Mesendoderm (in vitro differentiated cells): ENCODE results near the gene TMEM132D.
A peak's percentile ranks its signal among the peaks of the same experiment; 100 is the strongest.

Experiments
- DNase-seq: peaks from one replicate; pipeline ENCODE4 v3.0.0; 2013
- H2AK5ac ChIP-seq: 2 replicates; pipeline ENCODE4 v1.6.1; 2013; ENCODE audit warnings: low read length, inconsistent platforms
- H2BK120ac ChIP-seq: 2 replicates; pipeline ENCODE4 v1.6.1; 2013; ENCODE audit warnings: low read depth, mild to moderate bottlenecking, low read length, moderate library complexity, mixed read lengths
- H2BK15ac ChIP-seq: replicated peaks from 2 replicates; pipeline ENCODE4 v1.6.1; 2013; ENCODE audit warnings: low read depth, mild to moderate bottlenecking, moderate library complexity
- H2BK5ac ChIP-seq: 2 replicates; pipeline ENCODE4 v1.6.1; 2013; ENCODE audit warnings: low read length, inconsistent platforms
- H3K18ac ChIP-seq: 2 replicates; pipeline ENCODE4 v1.6.1; 2013; ENCODE audit warnings: mild to moderate bottlenecking, low read length, mixed read lengths
- H3K23ac ChIP-seq: one replicate; pipeline ENCODE4 v1.6.1; 2013; ENCODE audit warnings: low read length
- H3K27ac ChIP-seq: 2 replicates; pipeline ENCODE4 v1.5.1; 2013; ENCODE audit warnings: low read depth, mild to moderate bottlenecking, inconsistent platforms, low read length, moderate library complexity
- H3K27me3 ChIP-seq: 2 replicates; pipeline ENCODE4 v1.6.1; 2013; ENCODE audit warnings: low read length, control low read depth, mild to moderate bottlenecking, inconsistent platforms; ENCODE audit not compliant: insufficient read depth, poor library complexity
- H3K36me3 ChIP-seq: 2 replicates; pipeline ENCODE4 v1.6.1; 2013; ENCODE audit warnings: low read length, inconsistent platforms; ENCODE audit not compliant: control insufficient read depth, insufficient read depth
- H3K4ac ChIP-seq: one replicate; pipeline ENCODE4 v1.6.1; 2013; ENCODE audit warnings: low read depth, mild to moderate bottlenecking, low read length, moderate library complexity
- H3K4me1 ChIP-seq: 2 replicates; pipeline ENCODE4 v1.6.1; 2013; ENCODE audit warnings: low read depth, low read length, inconsistent platforms; ENCODE audit not compliant: control insufficient read depth
- H3K4me2 ChIP-seq: 2 replicates; pipeline ENCODE4 v1.6.1; 2013; ENCODE audit warnings: low read length
- H3K4me3 ChIP-seq: 2 replicates; pipeline ENCODE4 v1.5.1; 2013; ENCODE audit warnings: mild to moderate bottlenecking, low read length
- H3K56ac ChIP-seq: one replicate; pipeline ENCODE4 v1.6.1; 2013; ENCODE audit warnings: low read length
- H3K79me1 ChIP-seq: 2 replicates; pipeline ENCODE4 v1.6.1; 2013; ENCODE audit warnings: low read length, inconsistent platforms
- H3K79me2 ChIP-seq: 2 replicates; pipeline ENCODE4 v1.6.1; 2013; ENCODE audit warnings: mild to moderate bottlenecking, low read length; ENCODE audit not compliant: control insufficient read depth, insufficient read depth
- H3K9ac ChIP-seq: 2 replicates; pipeline ENCODE4 v1.6.1; 2013; ENCODE audit warnings: low read length, inconsistent platforms
- H4K5ac ChIP-seq: one replicate; pipeline ENCODE4 v1.6.1; 2013; ENCODE audit warnings: low read length
- H4K8ac ChIP-seq: one replicate; pipeline ENCODE4 v1.6.1; 2013; ENCODE audit warnings: low read depth, mild to moderate bottlenecking, control low read depth, low read length, moderate library complexity
- WGBS: extraction: QIAGEN DNeasy Blood & Tissue Kit; methylation state at CpG from one replicate; pipeline ENCODE4 v1.1.7; 2013; ENCODE audit warnings: low lambda C conversion rate, missing lambda C conversion rate; ENCODE audit not compliant: insufficient coverage; ENCODE audit errors: extremely low coverage; 5-methylcytosine and 5-hydroxymethylcytosine counted together

TMEM132D gene

DNA sequence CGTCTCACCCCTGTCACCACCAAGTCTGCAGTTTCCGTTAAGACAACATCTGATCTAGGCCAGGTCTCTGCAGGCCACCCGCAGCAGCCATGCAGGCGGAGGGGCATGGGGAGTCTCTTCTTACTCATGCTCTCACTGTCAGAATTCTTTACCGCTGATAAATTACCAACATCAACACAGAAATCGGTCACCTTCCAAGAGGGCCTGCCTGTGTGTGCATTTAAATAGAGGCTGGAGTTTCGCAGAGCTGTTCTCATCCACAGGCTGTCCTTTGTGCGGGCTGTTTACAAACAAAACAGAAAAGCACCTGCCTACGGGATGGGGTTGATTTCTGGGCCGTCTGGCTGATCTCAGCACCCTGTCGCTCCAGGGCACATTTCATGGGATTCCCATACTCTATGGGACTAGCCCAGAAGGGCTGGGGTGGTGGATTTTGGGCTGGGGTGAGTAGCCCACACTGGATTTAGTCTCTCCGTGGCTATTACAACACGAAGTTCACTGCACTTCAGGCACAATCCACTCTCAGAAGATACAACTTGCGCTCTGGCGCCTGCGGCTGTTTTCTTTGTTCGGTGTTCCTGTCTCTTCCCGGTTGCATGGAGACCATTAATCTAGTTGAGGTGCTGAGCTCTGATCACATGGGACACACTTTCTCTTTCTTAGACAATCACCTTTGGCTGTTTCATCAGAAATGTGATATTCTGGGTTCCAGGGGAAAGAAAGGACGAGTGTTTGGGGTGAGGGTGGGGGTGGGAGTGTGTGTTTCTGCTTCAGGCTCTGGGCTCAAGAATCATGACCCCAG, 719.5 kb downstream of the TMEM132D start:
- no CpG with 5 or more reads among the region's 19 CpGs for WGBS
- H3K36me3 ChIP-seq = no peaks in the 10 kb centered on the region
- no peak overlapping the region for H4K5ac ChIP-seq
- H3K79me1 ChIP-seq = no peaks in the 10 kb centered on the region
- no peak overlapping the region for H3K9ac ChIP-seq
- no peak for DNase-seq
- no peak overlapping the region for H3K23ac ChIP-seq
- no peak overlapping the region for H2BK5ac ChIP-seq
- H3K4me3 ChIP-seq = no peak overlapping the region
- H3K4me1 ChIP-seq = no peaks in the 10 kb centered on the region
- H2AK5ac ChIP-seq = no peak overlapping the region
- H2BK120ac ChIP-seq = no peak overlapping the region
- H3K4me2 ChIP-seq = no peak overlapping the region
- no peak overlapping the region for H3K27ac ChIP-seq
- H3K56ac ChIP-seq = no peak overlapping the region
- H3K4ac ChIP-seq = no peak overlapping the region
- no peaks in the 10 kb centered on the region for H3K79me2 ChIP-seq
- H4K8ac ChIP-seq = no peak overlapping the region
- H2BK15ac ChIP-seq = no peak overlapping the region
- H3K27me3 ChIP-seq = no peaks in the 10 kb centered on the region
- H3K18ac ChIP-seq = no peak overlapping the region

DNA sequence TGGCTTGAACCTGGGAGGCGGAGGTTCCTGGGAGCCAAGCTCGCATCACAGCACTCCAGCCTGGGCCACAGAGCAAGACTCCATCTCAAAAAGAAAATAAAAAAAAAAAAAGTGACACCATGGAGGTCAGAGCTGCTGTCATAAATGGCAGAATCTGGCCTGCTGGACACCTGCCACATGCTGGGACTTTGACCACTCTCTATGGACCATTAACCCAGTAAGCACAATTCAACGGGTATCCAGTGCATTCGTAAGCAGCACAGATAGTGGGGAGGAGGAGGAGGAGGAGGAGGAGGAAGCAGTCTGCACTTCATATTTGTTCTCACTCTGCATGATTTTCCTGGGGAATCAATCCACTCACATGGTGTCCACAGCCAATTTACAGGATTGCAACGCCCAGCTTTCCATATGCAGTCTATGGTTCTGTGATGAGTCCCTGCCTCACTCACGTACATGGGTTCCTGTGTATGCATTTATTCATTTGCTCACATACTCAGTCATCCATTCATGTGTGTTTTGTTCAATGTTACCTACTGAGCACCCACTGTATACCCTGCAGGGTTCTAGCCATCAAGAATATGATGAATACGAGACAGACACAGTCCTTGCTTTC, 723.8 kb downstream of the TMEM132D start:
- H3K79me1 ChIP-seq = no peaks in the 10 kb centered on the region
- H3K23ac ChIP-seq = no peak overlapping the region
- H3K4me1 ChIP-seq = no peaks in the 10 kb centered on the region
- WGBS = no CpG with 5 or more reads among the region's 7 CpGs
- no peak overlapping the region for H3K18ac ChIP-seq
- H4K8ac ChIP-seq = no peak overlapping the region
- no peak overlapping the region for H3K9ac ChIP-seq
- no peak overlapping the region for H2BK120ac ChIP-seq
- no peak overlapping the region for H2AK5ac ChIP-seq
- no peak overlapping the region for H3K27ac ChIP-seq
- H3K4me3 ChIP-seq = no peak overlapping the region
- H4K5ac ChIP-seq = no peak overlapping the region
- no peaks in the 10 kb centered on the region for H3K36me3 ChIP-seq
- H2BK5ac ChIP-seq = no peak overlapping the region
- H3K27me3 ChIP-seq = no peaks in the 10 kb centered on the region
- H3K4ac ChIP-seq = no peak overlapping the region
- no peak overlapping the region for H3K4me2 ChIP-seq
- DNase-seq = no peak
- no peaks in the 10 kb centered on the region for H3K79me2 ChIP-seq
- no peak overlapping the region for H2BK15ac ChIP-seq
- H3K56ac ChIP-seq = no peak overlapping the region

DNA sequence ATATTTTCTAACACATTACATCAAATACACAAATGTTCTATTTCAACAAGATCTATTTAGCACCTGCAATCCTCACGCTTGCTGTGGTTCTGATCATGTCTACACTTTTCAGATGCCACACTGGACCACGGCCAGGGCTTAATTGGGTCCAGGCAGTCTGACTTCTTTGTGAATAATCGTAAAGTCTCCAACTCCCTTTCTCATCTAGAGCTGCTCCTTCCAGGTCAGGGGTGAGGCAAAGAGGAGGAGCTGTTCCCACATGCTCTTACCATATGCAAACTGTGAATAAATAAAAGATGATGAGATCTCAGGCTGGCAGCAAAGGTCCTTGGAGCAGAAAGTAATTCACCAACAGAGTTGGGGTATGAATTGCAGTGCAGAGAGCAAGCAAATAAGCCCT, 733.9 kb downstream of the TMEM132D start:
- no peak for DNase-seq
- Histone ChIP-seq H3K9ac (no peak overlapping the region), H2BK15ac (no peak overlapping the region), H3K4ac (no peak overlapping the region), H3K79me2 (no peaks in the 10 kb centered on the region), H2BK5ac (no peak overlapping the region), H2BK120ac (no peak overlapping the region), H3K4me2 (no peak overlapping the region), H3K27me3 (no peaks in the 10 kb centered on the region), H3K27ac (no peak overlapping the region), H4K5ac (no peak overlapping the region), H3K36me3 (no peaks in the 10 kb centered on the region), H4K8ac (no peak overlapping the region), H3K23ac (no peak overlapping the region), H3K4me1 (no peaks in the 10 kb centered on the region), H3K18ac (no peak overlapping the region), H3K56ac (no peak overlapping the region), H3K4me3 (no peak overlapping the region), H2AK5ac (no peak overlapping the region), H3K79me1 (no peaks in the 10 kb centered on the region)
- no CpG with 5 or more reads among the region's 3 CpGs for WGBS

DNA sequence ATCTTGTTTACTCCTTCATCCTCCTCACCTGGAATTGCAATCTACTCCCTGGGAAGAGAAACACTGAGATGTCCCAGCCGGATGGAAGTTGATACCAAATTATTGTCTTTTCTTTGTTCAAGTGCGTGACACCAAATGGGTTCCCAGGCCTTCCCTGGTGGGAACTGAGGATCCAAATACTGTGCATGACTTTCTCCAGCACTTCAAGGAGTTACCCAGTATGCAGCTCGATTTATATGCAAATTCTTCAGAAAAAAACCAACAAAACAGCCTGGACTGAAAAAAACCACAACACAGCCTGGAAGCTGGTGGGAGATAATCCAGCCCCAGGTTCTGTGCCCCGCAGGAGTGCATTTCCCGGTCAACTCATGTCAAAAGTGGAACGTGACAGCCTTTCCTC, 740.0 kb downstream of the TMEM132D start:
- no peak overlapping the region for H2BK120ac ChIP-seq
- no peak overlapping the region for H3K23ac ChIP-seq
- no peak overlapping the region for H3K18ac ChIP-seq
- H2AK5ac ChIP-seq = no peak overlapping the region
- no peak overlapping the region for H3K56ac ChIP-seq
- no peak overlapping the region for H2BK15ac ChIP-seq
- no peak overlapping the region for H3K27ac ChIP-seq
- no peak overlapping the region for H3K9ac ChIP-seq
- H3K36me3 ChIP-seq = no peaks in the 10 kb centered on the region
- no peak overlapping the region for H3K4me2 ChIP-seq
- no peak overlapping the region for H4K5ac ChIP-seq
- no peaks in the 10 kb centered on the region for H3K79me1 ChIP-seq
- no peak overlapping the region for H3K4ac ChIP-seq
- no peaks in the 10 kb centered on the region for H3K27me3 ChIP-seq
- peaks cover 5% of the 10 kb centered on the region for H3K4me1 ChIP-seq
- WGBS = no CpG with 5 or more reads among the region's 6 CpGs
- H4K8ac ChIP-seq = no peak overlapping the region
- DNase-seq = no peak
- no peak overlapping the region for H2BK5ac ChIP-seq
- no peak overlapping the region for H3K4me3 ChIP-seq
- no peaks in the 10 kb centered on the region for H3K79me2 ChIP-seq

DNA sequence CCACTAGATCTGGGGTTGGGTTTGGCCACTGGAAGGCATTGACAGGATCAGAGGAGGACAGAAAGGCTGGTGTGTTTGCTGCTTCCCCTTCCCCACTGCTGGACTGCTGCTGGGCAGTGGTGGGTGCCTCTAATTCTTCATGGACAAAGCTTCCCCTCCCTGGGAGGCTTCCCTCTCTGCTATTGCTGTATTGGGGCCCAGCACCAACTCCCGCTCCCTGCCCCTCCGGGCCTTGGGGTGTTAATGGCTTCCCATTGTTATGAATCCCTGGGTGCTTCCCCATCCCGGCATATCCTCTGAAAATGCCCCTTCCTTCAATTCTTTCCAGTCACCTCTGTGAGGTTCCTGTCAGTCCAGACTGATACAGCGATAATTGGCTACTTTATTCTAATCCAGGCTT, 740.4 kb downstream of the TMEM132D start:
- peak; percentile 21 for DNase-seq
- no peak overlapping the region for H3K9ac ChIP-seq
- H2BK5ac ChIP-seq = peak overlapping the region; percentile 59
- no CpG with 5 or more reads among the region's 4 CpGs for WGBS
- H3K4me1 ChIP-seq = peaks cover 5% of the 10 kb centered on the region
- no peaks in the 10 kb centered on the region for H3K36me3 ChIP-seq
- H3K23ac ChIP-seq = no peak overlapping the region
- no peak overlapping the region for H2BK120ac ChIP-seq
- H2BK15ac ChIP-seq = no peak overlapping the region
- no peak overlapping the region for H4K5ac ChIP-seq
- peak overlapping the region; percentile 33 for H3K27ac ChIP-seq
- no peaks in the 10 kb centered on the region for H3K27me3 ChIP-seq
- H2AK5ac ChIP-seq = no peak overlapping the region
- no peak overlapping the region for H4K8ac ChIP-seq
- no peaks in the 10 kb centered on the region for H3K79me1 ChIP-seq
- no peak overlapping the region for H3K4ac ChIP-seq
- no peaks in the 10 kb centered on the region for H3K79me2 ChIP-seq
- H3K56ac ChIP-seq = no peak overlapping the region
- no peak overlapping the region for H3K18ac ChIP-seq
- H3K4me2 ChIP-seq = no peak overlapping the region
- H3K4me3 ChIP-seq = no peak overlapping the region
